Measurements from ENCODE around the gene DENND5A.

GRCh38 chr11:9251311-9251710 is 13.8 kb downstream of the DENND5A start:
- TF ChIP-seq CTCF (conservative IDR thresholded peaks at IDR 0.05; ENCODE audit: low read depth, low read length) (no peak), EZH2 (IDR thresholded peaks at IDR 0.05; ENCODE audit: low read length, unreplicated experiment) (no peak), EZH2phosphoT487 (IDR thresholded peaks at IDR 0.05; ENCODE audit: borderline replicate concordance, low read length) (no peak)

Data from PC-3 (cell line).